ENCODE results near the gene PRIMPOL. TPM values are rescaled to one million over a fixed set of nuclear protein-coding genes. Genes with fewer than 3 reads are reported as not detected.
"Not testable (repeated sequence)": the region's sequence is repeated elsewhere in the genome, so short reads cannot be mapped to it uniquely, and the experiment has no call there.

PRIMPOL gene
- polyA plus RNA-seq, 1 experiment: 12.2 TPM

DNA sequence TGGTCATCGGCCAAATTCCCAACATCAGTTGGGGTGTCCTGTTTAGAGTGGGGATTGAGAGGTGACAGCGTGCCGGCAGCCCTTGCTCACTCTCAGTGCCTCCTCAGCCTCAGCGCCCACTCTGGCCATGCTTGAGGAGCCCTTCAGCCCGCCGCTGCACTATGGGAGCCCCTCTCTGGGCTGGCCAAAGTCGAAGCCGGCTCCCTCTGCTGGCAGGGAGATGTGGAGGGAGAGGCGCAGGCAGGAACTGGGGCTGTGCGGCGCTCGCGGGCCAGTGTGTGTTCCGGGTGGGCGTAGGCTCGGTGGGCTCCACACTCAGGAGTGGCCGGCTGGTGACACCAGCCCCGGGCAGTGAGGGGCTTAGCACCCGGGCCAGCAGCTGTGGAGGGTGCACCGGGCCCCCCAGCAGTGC lies 91.4 kb downstream of the PRIMPOL start:
- CTCF ChIA-PET: interaction anchor here (0.6 kb wide), 1 partner anchor 475 kb away, joined by 3 read pairs; no protein-coding TSS in a partner anchor
- no peak for TF ChIP-seq CTCF (IDR thresholded peaks at IDR 0.05; ENCODE audit: low read depth, low read length)
- H3K27ac ChIP-seq (ENCODE audit: low read depth, low read length): no peak overlapping the region
- no peak overlapping the region for H3K4me3 ChIP-seq (ENCODE audit: low read depth, low read length)
- peaks cover 9% of the 10 kb centered on the region; the same call in 1 of the 2 replicates for H3K9me3 ChIP-seq (ENCODE audit: control insufficient read depth, insufficient read depth, low read length)
- no peaks in the 10 kb centered on the region for H3K27me3 ChIP-seq (ENCODE audit: control insufficient read depth, insufficient read depth, low read length)
- no peak for DNase-seq (ENCODE audit: low read depth, low spot score)
- POLR2A ChIA-PET: no interaction called here

- CTCF ChIA-PET: interaction anchor here (0.6 kb wide), 1 partner anchor 476 kb away, joined by 3 read pairs; no protein-coding TSS in a partner anchor
- H3K9me3 ChIP-seq (ENCODE audit: control insufficient read depth, insufficient read depth, low read length); H3K27me3 ChIP-seq (ENCODE audit: control insufficient read depth, insufficient read depth, low read length); DNase-seq (ENCODE audit: low read depth, low spot score); POLR2A ChIA-PET; H3K4me3 ChIP-seq (ENCODE audit: low read depth, low read length); H3K27ac ChIP-seq (ENCODE audit: low read depth, low read length): not testable (repeated sequence)
These were observed 92.1 kb downstream of the PRIMPOL start for GRCh38 chr4:184741651-184742050.

DNA sequence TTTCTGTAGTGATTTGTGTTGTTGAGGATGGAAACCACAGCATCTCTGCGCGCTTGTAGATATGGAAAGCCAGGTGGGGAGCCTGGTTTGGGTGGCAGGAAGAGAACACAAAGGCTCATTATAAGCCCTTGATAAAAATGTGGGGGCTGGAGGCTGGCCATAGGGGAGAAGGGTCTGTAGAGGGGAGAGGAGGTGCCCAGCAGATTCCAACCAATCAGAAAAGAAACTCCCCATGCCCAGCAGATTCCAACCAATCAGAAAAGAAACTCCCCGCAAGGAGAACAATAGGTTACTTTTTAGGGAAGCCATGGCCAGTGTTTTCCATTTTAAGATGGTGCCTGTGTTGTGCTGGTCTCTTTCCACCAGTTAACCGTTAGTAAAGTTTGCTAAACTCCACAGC lies 94.1 kb downstream of the PRIMPOL start:
- POLR2A ChIA-PET: no interaction called here
- CTCF ChIA-PET: no interaction called here
- no peak for DNase-seq (ENCODE audit: low read depth, low spot score)
- H3K27me3 ChIP-seq (ENCODE audit: control insufficient read depth, insufficient read depth, low read length): no peaks in the 10 kb centered on the region
- H3K9me3 ChIP-seq (ENCODE audit: control insufficient read depth, insufficient read depth, low read length): peaks cover 9% of the 10 kb centered on the region; the same call in 1 of the 2 replicates
- no peak overlapping the region for H3K27ac ChIP-seq (ENCODE audit: low read depth, low read length)
- no peak overlapping the region for H3K4me3 ChIP-seq (ENCODE audit: low read depth, low read length)
- no peak for TF ChIP-seq CTCF (IDR thresholded peaks at IDR 0.05; ENCODE audit: low read depth, low read length)

DNA sequence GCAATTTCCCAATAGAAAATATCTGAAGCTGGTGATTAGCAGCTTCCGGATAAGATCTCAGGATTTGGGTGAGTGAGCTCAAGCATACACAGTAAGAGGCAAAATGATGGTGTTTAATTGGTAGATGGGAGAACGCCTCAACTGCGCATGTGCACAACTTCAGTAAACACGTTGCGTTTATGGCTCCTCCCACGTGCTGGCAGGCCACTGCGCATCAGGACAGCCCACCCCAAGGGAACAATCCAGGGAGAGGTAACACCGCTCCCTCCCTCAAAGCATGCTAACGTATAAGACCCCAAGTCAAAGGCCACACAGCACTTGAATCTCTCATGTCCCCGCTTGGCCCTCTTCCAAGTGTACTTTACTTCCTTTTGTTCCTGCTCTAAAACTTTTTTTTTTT lies 94.7 kb downstream of the PRIMPOL start:
- H3K9me3 ChIP-seq (ENCODE audit: control insufficient read depth, insufficient read depth, low read length): peaks cover 9% of the 10 kb centered on the region; the same call in 1 of the 2 replicates
- no peak overlapping the region for H3K27ac ChIP-seq (ENCODE audit: low read depth, low read length)
- POLR2A ChIA-PET: no interaction called here
- no peak for DNase-seq (ENCODE audit: low read depth, low spot score)
- CTCF ChIA-PET: no interaction called here
- H3K27me3 ChIP-seq (ENCODE audit: control insufficient read depth, insufficient read depth, low read length): no peaks in the 10 kb centered on the region
- no peak overlapping the region for H3K4me3 ChIP-seq (ENCODE audit: low read depth, low read length)
- no peak for TF ChIP-seq CTCF (IDR thresholded peaks at IDR 0.05; ENCODE audit: low read depth, low read length)

Other genes with a start within 250 kb of the PRIMPOL start
- 31.4 and 39.2 TPM in 2 replicates for gene IRF2, start 175.2 kb upstream of the PRIMPOL start, polyA plus RNA-seq (2011; rRNA removed)
- 38.9 and 51.8 TPM in 2 replicates for gene CASP3, start 291 bp upstream of the PRIMPOL start, polyA plus RNA-seq (2011; rRNA removed)
- gene CENPU, start 84.4 kb downstream of the PRIMPOL start, polyA plus RNA-seq (2011; rRNA removed): 6.3 and 8.0 TPM in 2 replicates
- 20.3 and 23.9 TPM in 2 replicates for gene ACSL1, start 176.2 kb downstream of the PRIMPOL start, polyA plus RNA-seq (2011; rRNA removed)

Data from AG04450 (cell line).